Upper lobe of left lung (tissue), 6 donors: Measurements from ENCODE around the gene VAV3. TPM values are rescaled to one million over a fixed set of nuclear protein-coding genes. Genes with fewer than 3 reads are reported as not detected.
"Not testable (repeated sequence)": the region's sequence is repeated elsewhere in the genome, so short reads cannot be mapped to it uniquely, and the experiment has no call there.

Experiments
- ATAC-seq, 2 donors: fragments of 200-7000 bp; cut with Tn5 transposase; one replicate each; pipeline ENCODE4 v1.9.1; 2022; ENCODE audit warnings: mild to moderate bottlenecking in 2 of 2, moderate library complexity in 2 of 2; ENCODE audit not compliant: low FRiP score in 2 of 2
- DNase-seq, 2 donors: peaks; one replicate each; pipeline ENCODE4 v3.0.0-alpha.2; 2019 to 2020
- H3K27ac ChIP-seq, 4 donors: fragments of 200-600 bp; sonication (generic); one replicate each; pipeline ENCODE4 v1.5.1; 2016 to 2019
- H3K27me3 ChIP-seq, 4 donors: fragments of 200-600 bp; sonication (generic); one replicate each; pipeline ENCODE4 v1.5.1; 2017 to 2019
- H3K36me3 ChIP-seq, 4 donors: fragments of 200-600 bp; sonication (generic); one replicate each; pipeline ENCODE4 v1.5.1; 2016 to 2019
- H3K4me1 ChIP-seq, 4 donors: fragments of 200-600 bp; sonication (generic); one replicate each; pipeline ENCODE4 v1.5.1; 2018 to 2019
- H3K4me3 ChIP-seq, 4 donors: fragments of 200-600 bp; sonication (generic); one replicate each; pipeline ENCODE4 v1.5.1; 2017 to 2019; ENCODE audit warnings: mild to moderate bottlenecking in 2 of 4, moderate library complexity in 1 of 4
- H3K9me3 ChIP-seq, 4 donors: fragments of 200-600 bp; sonication (generic); one replicate each; pipeline ENCODE4 v1.5.1; 2018 to 2019
- CTCF ChIP-seq, 6 experiments: fragments of 450-650 bp in 4 of 6; fragments of 200-600 bp in 2 of 6; sonication (generic) in 2 of 6; IDR thresholded peaks; one replicate each; pipeline ENCODE4 v1.5.1; 2016 to 2019; ENCODE audit warnings: antibody characterized with exemption in 6 of 6
- EP300 ChIP-seq, 4 donors: sonication (generic); formaldehyde crosslinking; IDR thresholded peaks; one replicate each; pipeline ENCODE4 v1.5.1; 2017; ENCODE audit warnings: antibody characterized with exemption in 4 of 4, control low read depth in 2 of 4
- POLR2A ChIP-seq, 4 donors: fragments of 450-650 bp; IDR thresholded peaks; one replicate each; pipeline ENCODE4 v1.5.1; 2016 to 2017; ENCODE audit warnings: antibody characterized with exemption in 4 of 4, mild to moderate bottlenecking in 2 of 4
- POLR2AphosphoS5 ChIP-seq, 2 donors: sonication (generic); formaldehyde crosslinking; IDR thresholded peaks; one replicate each; pipeline ENCODE4 v1.5.1; 2017; ENCODE audit warnings: antibody characterized with exemption in 2 of 2
- WGBS, 2 donors: methylation state at CpG; one replicate each; pipeline ENCODE4 v1.1.5; 2017 to 2018; 5-methylcytosine and 5-hydroxymethylcytosine counted together
- total RNA-seq, 6 donors: library from RNA; depleted of rRNA in 4 of 6; stranded (reverse); fragments of >200 nt in 4 of 6; gene quantifications; one replicate each; pipeline versions ENCODE4 v1.1.0 to v1.2.1, GENCODE V29; 2016 to 2021
- donor health status: DM: no; HTN: no; CAD: no; lungs with moderate emphysema.
- donor health status: DM: no; HTN: yes; CAD: no; lungs with severe emphysema.

The VAV3 gene
- total RNA-seq, 6 donors from 2014 or later = 5.9 to 13.6 (median 7.8) TPM

GRCh38 chr1:107653005-107653404, 312.0 kb downstream of the VAV3 start:
- Histone ChIP-seq H3K9me3 (no peaks in the 10 kb centered on the region), H3K4me3 (no peak overlapping the region), H3K36me3 (no peaks in the 10 kb centered on the region), H3K27me3 (no peaks in the 10 kb centered on the region), H3K27ac (no peak overlapping the region), H3K4me1 (no peaks in the 10 kb centered on the region)
- 68 to 79% methylated on average over 1 of the region's 1 CpG for WGBS, 2 donors
- no peak for DNase-seq
- ATAC-seq = no peak
- TF ChIP-seq POLR2A (IDR thresholded peaks at IDR 0.05) (no peak), POLR2AphosphoS5 (IDR thresholded peaks at IDR 0.05) (no peak), EP300 (IDR thresholded peaks at IDR 0.05) (no peak), CTCF (IDR thresholded peaks at IDR 0.05) (no peak)

DNA sequence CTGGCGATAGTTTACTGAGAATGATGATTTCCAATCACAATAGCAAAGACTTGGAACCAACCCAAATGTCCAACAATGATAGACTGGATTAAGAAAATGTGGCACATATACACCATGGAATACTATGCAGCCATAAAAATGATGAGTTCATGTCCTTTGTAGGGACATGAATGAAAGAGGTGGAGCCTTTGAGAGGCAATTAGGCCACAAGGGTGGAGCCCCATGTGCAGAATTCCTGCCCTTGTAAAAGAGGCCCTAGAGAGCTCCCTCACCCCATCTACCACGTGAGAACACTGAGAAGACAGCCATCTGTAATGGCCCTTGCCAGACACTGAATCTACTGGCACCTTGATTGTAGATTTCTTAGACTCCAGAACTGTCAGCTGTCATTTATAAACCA, 314.2 kb downstream of the VAV3 start:
- H3K9me3 ChIP-seq, H3K27ac ChIP-seq, DNase-seq, ATAC-seq, H3K27me3 ChIP-seq, H3K4me3 ChIP-seq, H3K4me1 ChIP-seq, H3K36me3 ChIP-seq: not testable (repeated sequence)
- WGBS, 2 donors = 74 to 81% methylated on average over 2 of the region's 2 CpGs

DNA sequence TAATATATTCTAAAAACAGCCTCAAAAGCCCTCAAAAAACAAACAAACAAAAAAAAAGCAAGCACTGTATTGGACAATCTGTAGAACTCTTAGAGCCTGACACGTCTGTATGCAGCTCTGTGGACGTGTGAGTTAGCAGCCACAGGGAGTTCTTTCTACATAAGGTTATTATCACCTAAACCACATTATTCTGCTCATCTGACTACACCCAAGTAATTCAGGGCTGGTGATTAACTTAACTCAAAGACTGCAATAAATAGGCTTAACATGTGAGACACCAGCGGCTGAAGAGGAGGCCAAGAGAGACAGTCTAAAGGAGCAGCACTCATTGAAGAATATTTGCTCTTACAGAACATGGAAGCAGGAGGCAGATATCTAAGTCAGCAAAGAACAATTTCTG, 316.0 kb downstream of the VAV3 start:
- TF ChIP-seq EP300 (IDR thresholded peaks at IDR 0.05) = no peak
- ATAC-seq = no peak
- H3K27me3 ChIP-seq = no peaks in the 10 kb centered on the region
- no peak overlapping the region for H3K4me3 ChIP-seq
- H3K36me3 ChIP-seq = no peaks in the 10 kb centered on the region
- no peak for DNase-seq
- no peaks in the 10 kb centered on the region for H3K9me3 ChIP-seq
- WGBS, 2 donors = 81 to 88% methylated on average over 3 of the region's 3 CpGs
- no peak overlapping the region for H3K27ac ChIP-seq
- H3K4me1 ChIP-seq = no peaks in the 10 kb centered on the region

DNA sequence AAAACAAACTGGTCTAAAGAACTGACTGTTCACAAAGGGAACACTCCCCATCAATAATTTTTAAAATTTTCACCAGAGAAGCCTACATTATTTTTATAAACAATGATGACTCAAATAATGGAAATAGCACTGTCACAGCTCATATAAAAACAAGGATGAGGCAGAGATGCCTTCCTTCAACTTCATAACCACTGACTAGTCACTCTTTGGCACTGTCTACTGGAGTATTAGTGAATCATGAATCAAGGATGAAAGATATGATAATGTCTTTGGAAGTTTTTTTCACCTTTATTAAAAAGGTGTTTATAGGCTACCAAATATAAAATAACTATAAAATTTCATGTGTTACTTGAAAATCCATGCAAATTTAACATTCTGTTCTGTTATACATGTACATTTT, 316.9 kb downstream of the VAV3 start:
- DNase-seq (no peak), ATAC-seq (no peak)
- TF ChIP-seq POLR2AphosphoS5 (IDR thresholded peaks at IDR 0.05) = no peak
- no peak for TF ChIP-seq POLR2A (IDR thresholded peaks at IDR 0.05)
- no peak for TF ChIP-seq EP300 (IDR thresholded peaks at IDR 0.05)
- no peak for TF ChIP-seq CTCF (IDR thresholded peaks at IDR 0.05)
- no peaks in the 10 kb centered on the region for H3K4me1 ChIP-seq
- no peaks in the 10 kb centered on the region for H3K27me3 ChIP-seq
- H3K4me3 ChIP-seq = no peak overlapping the region
- H3K27ac ChIP-seq = no peak overlapping the region
- H3K36me3 ChIP-seq = no peaks in the 10 kb centered on the region
- H3K9me3 ChIP-seq = no peaks in the 10 kb centered on the region

- no peaks in the 10 kb centered on the region for H3K4me1 ChIP-seq
- 76 to 79% methylated on average over 2 of the region's 2 CpGs for WGBS, 2 donors
Observed at GRCh38 chr1:107647012-107647411, 318.0 kb downstream of the VAV3 start.

More at GRCh38 chr1:107647012-107647411, 318.0 kb downstream of the VAV3 start:
- TF ChIP-seq POLR2A (IDR thresholded peaks at IDR 0.05) (no peak), POLR2AphosphoS5 (IDR thresholded peaks at IDR 0.05) (no peak), EP300 (IDR thresholded peaks at IDR 0.05) (no peak), CTCF (IDR thresholded peaks at IDR 0.05) (no peak)
- Histone ChIP-seq H3K27me3 (no peaks in the 10 kb centered on the region), H3K27ac (no peak overlapping the region), H3K4me3 (no peak overlapping the region), H3K36me3 (peaks cover 0 to 2% (median 0%) of the 10 kb centered on the region in 4 donors), H3K9me3 (no peaks in the 10 kb centered on the region)
- DNase-seq = no peak
- ATAC-seq = no peak
